Posterior cingulate gyrus (tissue), 11 donors: Measurements from ENCODE around the gene FAM184A.
"Not testable (repeated sequence)": the region's sequence is repeated elsewhere in the genome, so short reads cannot be mapped to it uniquely, and the experiment has no call there.

Source experiments
- DNase-seq, 10 donors: peaks; one replicate each; pipeline versions ENCODE4 v3.0.0 to v3.0.0-alpha.2; 2020 to 2021; ENCODE audit warnings: mixed read lengths in 3 of 10
- intact Hi-C: fragments of 100-400 bp; cut with DNase I; formaldehyde crosslinking; loops from one replicate; pipeline ENCODE4 v1.15.1; 2023

The FAM184A gene

GRCh38 chr6:119105282-119105681 lies 26.8 kb upstream of the FAM184A start:
- intact Hi-C loops, result no loop called here

GRCh38 chr6:119102901-119103300 lies 24.4 kb upstream of the FAM184A start:
- intact Hi-C loops, result no loop called here

More at GRCh38 chr6:119105282-119105681, 26.8 kb upstream of the FAM184A start:
- no peak for DNase-seq

GRCh38 chr6:119100115-119100514 lies 21.7 kb upstream of the FAM184A start:
- DNase-seq, result no peak
- intact Hi-C loops, result no loop called here

More at GRCh38 chr6:119102901-119103300, 24.4 kb upstream of the FAM184A start:
- no peak for DNase-seq

GRCh38 chr6:119097815-119098361 lies 19.4 kb upstream of the FAM184A start:
- intact Hi-C loops, DNase-seq: not testable (repeated sequence)

GRCh38 chr6:119096721-119097565 lies 18.5 kb upstream of the FAM184A start:
- DNase-seq, result peak; percentile 28 to 85 (median 48)
- intact Hi-C loops, result no loop called here

- intact Hi-C loops, result no loop called here
- no peak for DNase-seq
Observed at GRCh38 chr6:119090256-119090655, 11.8 kb upstream of the FAM184A start.

GRCh38 chr6:119084784-119085183 lies 6.3 kb upstream of the FAM184A start:
- intact Hi-C loops, result no loop called here
- no peak for DNase-seq

GRCh38 chr6:119083007-119083406 lies 4.5 kb upstream of the FAM184A start:
- intact Hi-C loops, result no loop called here
- no peak for DNase-seq

GRCh38 chr6:119079283-119079809 lies 882 bp upstream of the FAM184A start:
- no peak for DNase-seq
- intact Hi-C loops, result loop anchor here (5.0 kb wide), 1 partner anchor 33 kb away; no protein-coding TSS in a partner anchor

GRCh38 chr6:119077643-119078375 lies 655 bp downstream of the FAM184A start:
- intact Hi-C loops, result loop anchor here (5.0 kb wide), 1 partner anchor 34 kb away; no protein-coding TSS in a partner anchor
- peak in 8 of 10 donors; percentile 13 to 90 (median 36) for DNase-seq

- DNase-seq, result no peak
- intact Hi-C loops, result loop anchor here (5.0 kb wide), 1 partner anchor 35 kb away; no protein-coding TSS in a partner anchor
Observed at GRCh38 chr6:119077391-119077642, 1.1 kb downstream of the FAM184A start.

- DNase-seq, result no peak
- intact Hi-C loops, result loop anchor here (5.0 kb wide), 1 partner anchor 36 kb away; no protein-coding TSS in a partner anchor
Observed at GRCh38 chr6:119076576-119077390, 1.7 kb downstream of the FAM184A start.

- DNase-seq, result no peak
- intact Hi-C loops, result loop anchor here (5.0 kb wide), 1 partner anchor 36 kb away; no protein-coding TSS in a partner anchor
Observed at GRCh38 chr6:119076173-119076572, 2.3 kb downstream of the FAM184A start.

- intact Hi-C loops, result loop anchor here (5.0 kb wide), 1 partner anchor 37 kb away; no protein-coding TSS in a partner anchor
- DNase-seq, result no peak
Observed at GRCh38 chr6:119075200-119075981, 3.1 kb downstream of the FAM184A start.

GRCh38 chr6:119073307-119074051 lies 5.0 kb downstream of the FAM184A start:
- DNase-seq, result no peak
- intact Hi-C loops, result no loop called here

GRCh38 chr6:119071576-119071975 lies 6.9 kb downstream of the FAM184A start:
- intact Hi-C loops, result no loop called here
- no peak for DNase-seq

GRCh38 chr6:119067091-119067490 lies 11.4 kb downstream of the FAM184A start:
- intact Hi-C loops, result no loop called here

GRCh38 chr6:119066517-119066916 lies 11.9 kb downstream of the FAM184A start:
- intact Hi-C loops, result no loop called here
- no peak for DNase-seq

More at GRCh38 chr6:119067091-119067490, 11.4 kb downstream of the FAM184A start:
- DNase-seq, result no peak
